ENCODE data around the gene NPC1.

DNA sequence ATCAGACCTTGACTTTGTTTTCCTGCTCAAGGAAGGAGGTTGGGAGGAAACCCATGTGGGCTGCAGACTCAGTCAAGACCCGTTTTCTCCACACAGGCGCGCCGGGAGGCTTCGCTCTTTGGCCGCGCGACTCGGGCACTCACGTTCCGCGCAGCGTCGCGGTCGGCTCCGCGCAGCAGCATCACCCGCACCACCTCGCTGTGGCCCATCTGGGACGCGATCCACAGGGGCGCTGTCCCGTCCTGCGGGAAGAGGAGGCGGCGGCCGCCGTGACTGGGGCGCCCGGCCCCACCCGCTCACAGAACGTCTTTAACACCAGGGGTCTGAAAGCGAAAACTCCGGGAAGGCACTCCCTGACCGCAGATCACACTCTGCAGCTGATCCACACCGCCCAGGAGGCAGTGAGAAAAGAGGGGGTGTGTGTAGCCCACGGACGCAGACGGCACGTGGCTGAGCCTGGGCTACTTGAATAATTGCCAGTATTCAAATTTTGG lies 33.1 kb upstream of the NPC1 start:
- TF ChIP-seq, protein P1, sequence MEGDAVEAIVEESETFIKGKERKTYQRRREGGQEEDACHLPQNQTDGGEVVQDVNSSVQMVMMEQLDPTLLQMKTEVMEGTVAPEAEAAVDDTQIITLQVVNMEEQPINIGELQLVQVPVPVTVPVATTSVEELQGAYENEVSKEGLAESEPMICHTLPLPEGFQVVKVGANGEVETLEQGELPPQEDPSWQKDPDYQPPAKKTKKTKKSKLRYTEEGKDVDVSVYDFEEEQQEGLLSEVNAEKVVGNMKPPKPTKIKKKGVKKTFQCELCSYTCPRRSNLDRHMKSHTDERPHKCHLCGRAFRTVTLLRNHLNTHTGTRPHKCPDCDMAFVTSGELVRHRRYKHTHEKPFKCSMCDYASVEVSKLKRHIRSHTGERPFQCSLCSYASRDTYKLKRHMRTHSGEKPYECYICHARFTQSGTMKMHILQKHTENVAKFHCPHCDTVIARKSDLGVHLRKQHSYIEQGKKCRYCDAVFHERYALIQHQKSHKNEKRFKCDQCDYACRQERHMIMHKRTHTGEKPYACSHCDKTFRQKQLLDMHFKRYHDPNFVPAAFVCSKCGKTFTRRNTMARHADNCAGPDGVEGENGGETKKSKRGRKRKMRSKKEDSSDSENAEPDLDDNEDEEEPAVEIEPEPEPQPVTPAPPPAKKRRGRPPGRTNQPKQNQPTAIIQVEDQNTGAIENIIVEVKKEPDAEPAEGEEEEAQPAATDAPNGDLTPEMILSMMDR (IDR thresholded peaks at IDR 0.05), result no peak
- TF ChIP-seq POLR2AphosphoS5 (IDR thresholded peaks at IDR 0.05) (no peak), POLR2A (IDR thresholded peaks at IDR 0.05) (no peak)

Data from stomach (tissue), 4 donors.